ENCODE results near the gene TCERG1L.
"Not testable (repeated sequence)": the region's sequence is repeated elsewhere in the genome, so short reads cannot be mapped to it uniquely, and the experiment has no call there.

TCERG1L gene

DNA sequence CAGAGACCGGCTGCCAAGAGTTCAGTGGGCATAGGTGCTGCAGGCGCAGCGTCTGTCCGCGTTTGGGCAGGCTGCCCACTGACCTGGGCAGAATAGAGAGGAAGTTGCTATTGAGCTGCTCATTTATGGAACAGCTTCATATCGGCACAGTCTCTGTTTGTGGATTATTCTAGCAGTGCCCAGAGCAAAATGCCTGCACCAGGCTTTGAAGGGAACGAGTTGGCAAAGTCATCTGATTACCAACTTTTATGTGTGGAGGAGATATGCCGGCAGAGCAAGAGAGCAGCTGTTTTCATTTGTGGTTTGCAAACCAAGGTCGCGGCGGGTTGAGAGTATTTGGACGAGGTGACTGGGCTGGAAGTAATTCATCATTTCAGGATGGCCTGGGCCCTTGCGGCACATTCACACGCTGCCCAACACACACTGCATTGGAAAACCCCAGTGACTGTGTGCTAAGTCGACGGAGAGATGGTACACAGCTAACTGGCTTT, 228.5 kb downstream of the TCERG1L start:
- no peak for DNase-seq (ENCODE audit: low read depth)

GRCh38 chr10:131082201-131082850, 229.2 kb downstream of the TCERG1L start:
- no peak for DNase-seq (ENCODE audit: low read depth)

GRCh38 chr10:131081786-131082185, 229.7 kb downstream of the TCERG1L start:
- no peak for DNase-seq (ENCODE audit: low read depth)

DNA sequence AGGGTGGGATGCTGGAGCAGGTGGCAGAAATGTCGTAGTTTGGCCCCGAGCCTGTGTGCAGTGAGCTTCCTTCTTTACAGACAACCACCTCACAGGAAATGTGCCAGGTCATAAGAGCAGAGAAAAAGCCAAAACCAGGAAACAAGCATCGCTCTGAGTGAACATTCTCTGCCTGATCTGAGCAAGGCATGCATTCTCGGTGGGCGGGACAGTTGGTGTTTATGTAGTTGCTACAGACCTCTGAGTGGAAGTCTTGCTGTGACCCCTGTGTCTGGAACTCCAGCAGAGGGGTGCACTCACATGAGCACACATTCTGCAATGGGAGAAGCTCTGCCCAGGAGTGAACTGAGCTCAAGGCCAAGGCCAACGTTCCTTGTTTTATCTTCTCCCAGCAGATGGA, 230.1 kb downstream of the TCERG1L start:
- no peak for DNase-seq (ENCODE audit: low read depth)

DNA sequence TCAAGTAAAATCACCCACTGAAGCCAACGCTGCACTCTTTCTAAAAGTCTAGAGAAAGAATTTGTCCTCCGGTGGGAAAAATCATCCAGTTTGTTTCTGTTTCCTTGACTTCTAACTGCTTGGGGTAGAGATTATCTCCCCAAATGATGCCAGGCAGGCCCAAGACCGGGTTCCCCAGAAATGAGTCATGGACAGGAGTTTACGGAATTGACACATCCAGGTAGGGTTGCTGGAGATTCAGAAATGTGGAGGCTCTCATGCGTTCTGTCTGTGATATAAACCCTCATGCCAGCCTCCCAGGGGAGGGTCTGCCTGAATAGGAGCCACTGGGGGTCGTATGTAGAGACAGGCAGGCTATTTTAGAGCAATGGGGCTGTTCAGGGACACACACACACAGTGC, 230.9 kb downstream of the TCERG1L start:
- no peak for DNase-seq (ENCODE audit: low read depth)

GRCh38 chr10:131079314-131079713, 232.2 kb downstream of the TCERG1L start:
- DNase-seq (ENCODE audit: low read depth), result no peak

DNA sequence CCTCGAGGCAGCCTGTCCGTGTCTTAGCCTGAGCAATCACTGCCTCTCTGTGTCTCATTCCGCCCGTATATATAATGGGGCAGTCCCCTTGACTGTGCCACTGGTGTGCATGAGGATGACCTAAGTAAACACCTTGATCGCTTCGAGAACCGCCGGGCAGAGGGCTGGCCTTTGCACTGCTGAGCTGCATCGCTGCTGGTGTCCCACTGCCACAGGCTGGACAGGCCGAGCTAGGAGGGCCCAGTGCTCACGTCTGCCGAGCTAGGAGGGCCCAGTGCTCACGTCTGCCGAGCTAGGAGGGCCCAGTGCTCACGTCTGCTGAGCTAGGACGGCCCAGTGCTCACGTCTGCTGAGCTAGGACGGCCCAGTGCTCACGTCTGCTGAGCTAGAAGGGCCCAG, 232.6 kb downstream of the TCERG1L start:
- not testable (repeated sequence) for DNase-seq (ENCODE audit: low read depth)

DNA sequence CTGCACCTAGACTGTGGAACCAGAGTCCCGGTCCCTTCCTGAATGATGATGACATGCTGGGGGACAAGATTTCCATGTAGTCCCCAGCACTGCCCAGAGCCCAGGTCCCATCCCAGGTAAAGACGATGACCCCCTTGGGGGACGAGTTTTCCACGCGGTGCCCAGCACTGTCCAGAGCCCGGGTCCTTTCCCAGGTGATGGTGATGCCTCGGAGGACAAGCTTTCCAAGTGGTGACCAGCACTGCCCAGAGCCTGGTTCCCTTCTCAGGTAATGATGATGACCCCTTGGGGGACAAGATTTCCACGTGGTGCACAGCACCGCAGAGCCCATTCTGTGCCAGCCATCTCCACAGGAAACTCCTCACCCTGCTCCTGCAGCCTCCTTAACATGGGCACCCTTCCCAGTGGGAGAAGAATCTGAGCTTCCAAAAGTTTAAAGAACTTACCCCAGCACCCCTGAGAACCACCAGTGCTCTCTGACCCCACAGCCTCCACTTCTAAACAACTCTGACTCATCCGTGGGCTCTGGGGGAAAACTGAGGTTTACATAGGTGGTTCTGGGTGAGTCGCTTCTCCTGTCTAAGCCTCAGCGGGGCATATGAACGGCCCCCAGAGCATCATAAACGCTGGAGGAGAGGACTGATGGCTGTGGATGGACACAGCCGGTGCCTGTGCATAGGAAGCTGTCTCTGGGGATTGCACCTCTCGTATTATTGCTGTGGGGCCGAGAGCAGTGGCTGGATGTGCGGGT, 233.2 kb downstream of the TCERG1L start:
- no peak for DNase-seq (ENCODE audit: low read depth)

DNA sequence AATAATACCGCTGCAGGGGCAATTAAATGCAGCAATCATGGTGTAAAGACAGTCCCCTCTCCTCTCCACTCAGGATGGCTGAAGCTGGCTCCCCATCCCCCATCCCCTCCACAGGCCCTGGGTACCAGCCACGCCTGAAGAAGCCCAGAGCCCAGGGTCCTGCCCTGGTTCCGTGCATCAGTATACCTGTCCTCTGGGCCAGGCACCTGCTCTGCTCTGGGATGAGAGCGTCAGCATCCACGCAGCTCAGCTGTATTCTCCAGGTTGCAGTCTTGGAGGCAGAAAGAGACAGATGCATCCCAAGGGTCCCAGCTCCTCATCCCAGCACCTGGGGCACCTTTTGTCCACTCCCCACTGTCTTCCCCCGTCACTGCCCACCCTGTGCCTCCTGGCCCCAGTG, 233.8 kb downstream of the TCERG1L start:
- DNase-seq (ENCODE audit: low read depth), result no peak

- no peak for DNase-seq (ENCODE audit: low read depth)
Observed at GRCh38 chr10:131077031-131077430, 234.5 kb downstream of the TCERG1L start.

DNA sequence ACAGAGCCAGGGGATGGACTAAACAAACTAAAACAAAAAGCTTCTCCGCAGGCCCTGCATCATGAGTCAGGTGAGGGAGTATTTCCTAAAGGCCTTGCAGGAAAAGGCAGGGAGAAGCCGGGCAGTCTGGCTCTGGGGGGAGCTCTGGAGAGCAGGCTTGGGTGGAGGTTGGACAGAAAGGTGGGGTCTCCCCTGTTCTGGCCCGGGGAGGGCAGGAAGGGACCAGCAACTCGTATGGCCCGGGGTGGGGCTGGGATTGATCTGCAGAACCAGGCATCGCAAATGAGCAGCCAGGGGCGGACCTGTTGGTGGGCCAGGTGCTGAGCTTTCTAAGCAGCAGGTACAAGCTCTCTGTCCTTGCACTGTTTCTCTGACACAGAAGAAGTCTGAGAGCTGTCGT, 235.2 kb downstream of the TCERG1L start:
- DNase-seq (ENCODE audit: low read depth), result no peak

- no peak for DNase-seq (ENCODE audit: low read depth)
Observed at GRCh38 chr10:131075218-131075770, 236.2 kb downstream of the TCERG1L start.

DNA sequence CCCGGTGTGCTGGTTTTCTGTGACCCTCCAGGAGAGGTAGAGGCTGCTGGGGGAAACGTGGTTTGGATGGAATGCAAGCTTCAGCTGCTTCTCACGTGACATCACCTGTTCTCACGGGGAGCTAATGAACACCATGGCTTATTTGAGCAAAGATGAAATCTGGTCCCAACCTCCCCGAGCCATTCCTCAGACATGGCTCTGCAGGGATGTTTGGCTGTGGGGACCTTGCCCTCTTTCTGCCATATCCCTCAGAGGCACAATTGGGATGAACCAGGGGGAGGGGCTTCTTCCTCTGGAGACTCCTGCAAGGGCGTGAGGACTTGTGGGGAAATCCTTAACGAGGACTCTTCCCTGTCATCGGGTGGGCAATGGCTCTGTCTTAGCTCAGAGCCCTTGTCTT, 236.8 kb downstream of the TCERG1L start:
- DNase-seq (ENCODE audit: low read depth), result no peak

DNA sequence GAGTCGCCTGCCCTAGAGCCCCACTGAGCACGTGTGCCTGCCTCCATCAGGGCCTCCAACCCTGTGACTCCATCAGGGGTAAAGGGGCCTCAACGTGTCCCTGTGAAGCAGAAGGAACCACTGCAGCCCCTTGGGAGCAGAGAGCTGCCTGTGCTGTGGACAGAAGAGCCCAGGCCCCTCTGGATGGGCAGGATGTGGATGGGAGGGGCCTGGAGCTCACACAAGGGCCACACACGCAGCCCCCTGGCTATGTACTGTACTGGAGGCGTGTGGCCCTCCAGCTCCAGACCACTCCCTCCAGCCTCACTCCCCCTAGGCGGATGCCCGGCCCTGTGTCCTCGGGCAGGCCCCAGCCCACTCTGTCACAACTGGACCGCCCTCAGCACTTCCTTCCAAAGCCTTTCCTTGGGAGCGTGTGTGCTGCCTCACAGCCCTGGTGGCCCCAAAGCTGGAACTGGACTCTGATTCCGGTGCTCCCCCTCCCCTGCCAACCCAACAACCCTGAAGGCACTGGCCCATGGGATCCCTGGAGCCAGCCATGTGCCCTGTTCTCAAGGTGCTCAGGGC, 238.0 kb downstream of the TCERG1L start:
- no peak for DNase-seq (ENCODE audit: low read depth)

DNA sequence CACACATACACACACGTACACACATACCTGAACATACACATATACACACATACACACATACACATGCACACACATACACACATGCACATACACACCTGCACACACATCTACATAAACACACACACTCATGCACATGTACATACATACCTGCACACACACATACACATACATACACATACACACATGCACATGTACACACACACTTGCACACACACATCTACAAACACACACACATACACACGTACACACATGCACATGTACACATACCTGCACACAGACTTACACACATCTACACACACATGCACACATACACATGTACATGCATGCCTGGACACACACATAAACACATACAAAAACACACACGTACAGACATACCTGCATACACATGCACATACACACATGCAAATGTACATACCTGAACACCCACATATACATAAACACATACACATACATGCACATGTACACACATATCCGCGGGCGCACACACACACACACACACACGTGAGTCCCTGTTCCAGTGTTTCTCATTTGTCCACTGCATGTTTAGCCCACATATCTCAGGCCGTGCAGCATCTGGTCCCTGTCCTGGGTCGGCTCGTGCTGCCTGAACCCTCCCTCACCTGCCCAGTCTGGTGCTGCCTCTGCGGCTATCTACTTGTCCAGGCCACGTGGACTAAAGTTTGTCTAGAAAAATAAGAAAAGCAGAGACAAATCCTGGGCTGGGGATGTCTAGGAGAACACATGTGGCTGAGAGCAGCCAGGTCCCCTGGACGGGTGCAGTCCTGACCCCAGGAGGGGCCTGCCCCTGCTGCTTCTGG, 238.7 kb downstream of the TCERG1L start:
- DNase-seq (ENCODE audit: low read depth), result no peak

- no peak for DNase-seq (ENCODE audit: low read depth)
Observed at GRCh38 chr10:131071721-131072120, 239.8 kb downstream of the TCERG1L start.

DNA sequence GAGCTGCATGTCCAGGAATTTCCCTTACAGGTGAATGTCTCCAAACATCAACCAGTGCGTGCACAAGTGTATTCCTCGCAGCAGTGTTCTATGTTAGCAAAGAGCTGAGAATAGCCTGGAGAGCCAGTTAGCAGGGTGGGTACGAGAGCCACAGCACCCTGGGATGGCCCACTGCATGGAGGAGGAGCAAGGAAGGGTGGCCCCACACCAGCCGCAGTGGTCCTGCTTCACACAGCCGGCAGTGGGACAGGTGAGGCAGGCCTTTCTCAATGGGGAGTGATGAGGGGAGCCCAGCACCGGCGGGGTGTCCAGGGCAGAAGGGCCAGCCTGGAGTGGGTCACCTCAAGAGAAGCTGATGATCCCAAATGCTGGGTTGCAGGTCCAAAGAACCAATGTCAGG, 240.7 kb downstream of the TCERG1L start:
- no peak for DNase-seq (ENCODE audit: low read depth)

- DNase-seq (ENCODE audit: low read depth), result no peak
Observed at GRCh38 chr10:131068760-131069159, 242.8 kb downstream of the TCERG1L start.

DNA sequence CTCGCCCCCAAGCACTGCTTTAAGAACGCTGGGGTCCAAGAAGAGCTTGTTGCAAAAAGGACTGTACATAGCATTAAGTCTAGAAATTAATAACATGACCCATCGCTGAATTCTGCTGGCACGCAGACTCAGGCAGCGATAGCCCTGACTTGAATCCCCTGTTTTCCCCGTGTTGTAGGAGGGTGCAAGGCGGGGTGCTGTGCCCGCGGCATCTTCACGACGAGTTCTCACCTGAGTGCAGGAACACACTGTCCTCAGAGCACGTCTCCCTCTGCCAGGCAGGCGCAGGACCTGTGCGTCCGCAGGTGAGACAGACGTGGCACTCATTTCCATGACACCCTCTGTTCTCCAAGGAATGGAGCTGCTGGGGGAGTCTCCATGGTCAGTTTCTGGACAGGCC, 243.2 kb downstream of the TCERG1L start:
- DNase-seq (ENCODE audit: low read depth), result no peak

DNA sequence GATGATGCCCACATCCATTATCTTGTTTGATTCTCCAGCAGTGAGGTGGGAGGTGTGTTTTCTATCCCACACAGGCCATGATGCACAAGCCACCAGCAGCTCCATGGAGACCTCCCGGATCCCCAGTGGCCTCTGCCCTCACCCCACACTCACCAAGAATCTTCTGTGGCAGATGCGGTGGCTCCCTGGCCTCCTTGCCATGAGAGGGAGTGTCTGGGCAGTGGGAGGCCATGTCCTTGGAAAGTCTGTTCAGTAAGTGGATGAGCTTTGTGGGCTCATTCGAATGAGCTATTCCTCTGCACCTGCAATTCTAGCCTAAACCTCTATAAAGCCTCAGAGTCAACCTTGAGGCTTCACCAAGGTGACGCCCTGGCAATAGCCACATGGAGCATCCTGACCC, 243.8 kb downstream of the TCERG1L start:
- DNase-seq (ENCODE audit: low read depth), result no peak

DNA sequence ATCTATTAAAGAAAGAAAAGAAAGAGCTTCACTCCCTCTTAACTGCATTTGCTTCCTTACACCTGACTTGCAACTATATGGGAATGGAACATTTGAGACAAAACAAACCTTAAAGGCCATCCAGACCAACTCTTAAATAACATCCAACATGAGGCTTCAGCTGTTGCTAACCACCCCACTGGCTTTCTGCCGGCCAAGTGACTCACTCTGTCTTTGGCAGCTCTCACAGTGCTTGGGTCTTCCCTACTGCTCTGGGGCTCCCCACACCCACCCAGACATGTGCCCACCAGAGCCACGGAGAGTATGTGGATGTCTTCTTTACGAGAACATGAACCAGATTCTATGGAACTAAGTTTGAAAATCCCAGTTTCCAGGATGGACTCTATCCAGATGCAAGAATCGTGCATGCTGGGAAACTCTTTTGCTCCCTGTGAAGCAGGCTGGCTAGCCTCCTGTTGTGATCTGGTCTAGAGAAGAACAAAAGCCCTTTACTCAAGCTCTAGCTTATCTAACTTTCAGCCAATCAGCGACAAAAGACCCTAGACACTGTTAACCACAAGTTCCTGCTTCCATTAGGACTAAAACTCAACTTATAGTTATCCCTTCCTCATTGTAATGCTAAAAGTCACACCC, 245.7 kb downstream of the TCERG1L start:
- DNase-seq (ENCODE audit: low read depth), result no peak

DNA sequence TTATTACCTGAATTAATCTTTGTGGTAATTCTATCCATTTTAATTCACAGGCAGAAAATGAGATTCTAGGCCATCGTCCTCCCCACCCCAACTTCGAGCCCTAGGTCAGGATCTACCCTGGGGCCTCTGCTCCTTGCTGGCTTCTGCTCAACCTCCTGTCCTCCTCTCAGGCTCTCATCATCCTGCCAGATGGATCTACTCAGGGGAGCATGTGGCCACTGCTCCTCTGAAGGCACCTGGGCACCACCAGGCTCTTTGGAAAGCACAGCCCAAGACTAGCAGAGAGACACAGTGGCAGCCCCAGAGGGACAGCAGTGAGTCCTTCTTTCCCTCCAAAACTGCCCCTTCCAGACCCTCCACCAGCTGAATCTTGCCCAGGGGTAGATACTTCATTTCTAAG, 248.2 kb downstream of the TCERG1L start:
- DNase-seq (ENCODE audit: low read depth), result no peak

All from activated T-helper 1 cell treated with Interleukin-2 at 50 U/mL for 16 hours (primary cell).